ENCODE data around the gene MTHFR.

DNA sequence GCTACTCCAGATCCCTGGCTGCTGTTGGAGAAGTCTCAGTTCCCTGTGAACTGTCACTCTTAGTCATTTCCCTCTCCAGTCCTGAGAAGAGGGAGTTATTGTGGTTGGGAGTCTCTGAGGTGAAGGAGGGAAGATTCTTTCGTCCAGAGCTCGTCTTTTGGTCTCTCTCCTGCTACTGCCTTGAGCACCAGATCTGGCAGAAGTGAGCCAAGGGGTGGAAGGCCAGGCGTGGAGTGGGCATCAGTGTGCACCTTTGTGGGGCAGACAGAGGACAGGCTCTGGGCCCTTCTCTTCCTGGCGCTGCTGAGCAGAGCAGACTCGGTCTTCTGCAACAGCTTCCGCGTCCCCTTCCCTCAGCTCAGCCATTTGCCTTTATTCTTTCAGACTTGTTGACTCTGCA lies 19.4 kb upstream of the MTHFR start:
- TF ChIP-seq TAF1 (IDR thresholded peaks at IDR 0.05; ENCODE audit: borderline replicate concordance, insufficient read depth, low read length) (no peak), POLR2AphosphoS5 (IDR thresholded peaks at IDR 0.05; ENCODE audit: low read depth, low read length) (no peak), SIN3A (IDR thresholded peaks at IDR 0.05; ENCODE audit: borderline replicate concordance, insufficient read depth, low read length) (no peak)

Data from PFSK-1 (cell line).